ENCODE data around the gene ZBTB22. TPM values are rescaled to one million over a fixed set of nuclear protein-coding genes. Genes with fewer than 3 reads are reported as not detected.
"Not testable (repeated sequence)": the region's sequence is repeated elsewhere in the genome, so short reads cannot be mapped to it uniquely, and the experiment has no call there.

ZBTB22 gene, protein sequence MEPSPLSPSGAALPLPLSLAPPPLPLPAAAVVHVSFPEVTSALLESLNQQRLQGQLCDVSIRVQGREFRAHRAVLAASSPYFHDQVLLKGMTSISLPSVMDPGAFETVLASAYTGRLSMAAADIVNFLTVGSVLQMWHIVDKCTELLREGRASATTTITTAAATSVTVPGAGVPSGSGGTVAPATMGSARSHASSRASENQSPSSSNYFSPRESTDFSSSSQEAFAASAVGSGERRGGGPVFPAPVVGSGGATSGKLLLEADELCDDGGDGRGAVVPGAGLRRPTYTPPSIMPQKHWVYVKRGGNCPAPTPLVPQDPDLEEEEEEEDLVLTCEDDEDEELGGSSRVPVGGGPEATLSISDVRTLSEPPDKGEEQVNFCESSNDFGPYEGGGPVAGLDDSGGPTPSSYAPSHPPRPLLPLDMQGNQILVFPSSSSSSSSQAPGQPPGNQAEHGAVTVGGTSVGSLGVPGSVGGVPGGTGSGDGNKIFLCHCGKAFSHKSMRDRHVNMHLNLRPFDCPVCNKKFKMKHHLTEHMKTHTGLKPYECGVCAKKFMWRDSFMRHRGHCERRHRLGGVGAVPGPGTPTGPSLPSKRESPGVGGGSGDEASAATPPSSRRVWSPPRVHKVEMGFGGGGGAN
- total RNA-seq = 10 to 100 TPM in 3 of 4 donors, 1 to 10 TPM in 1; 8.5 to 17.5 (median 14.8) TPM

GRCh38 chr6:33317669-33318425 lies at the start of gene ZBTB22:
Gene ZBTB22, minus strand, starts transcription at chr6:33317744. Its CDS starts 828 bp downstream, at chr6:33316916.
- Histone ChIP-seq H3K27ac (peak within 1 kb of the TSS; percentile 85 to 93 (median 92)), H3K36me3 (peaks cover 19 to 43% (median 22%) of the 10 kb centered on the region in 3 donors), H3K27me3 (no peaks in the 10 kb centered on the region), H3K9me3 (no peaks in the 10 kb centered on the region), H3K4me1 (peaks cover 48 to 82% (median 61%) of the 10 kb centered on the region in 3 donors), H3K4me3 (peak within 1 kb of the TSS; percentile 45 to 76 (median 58))
- TF ChIP-seq, protein P1, sequence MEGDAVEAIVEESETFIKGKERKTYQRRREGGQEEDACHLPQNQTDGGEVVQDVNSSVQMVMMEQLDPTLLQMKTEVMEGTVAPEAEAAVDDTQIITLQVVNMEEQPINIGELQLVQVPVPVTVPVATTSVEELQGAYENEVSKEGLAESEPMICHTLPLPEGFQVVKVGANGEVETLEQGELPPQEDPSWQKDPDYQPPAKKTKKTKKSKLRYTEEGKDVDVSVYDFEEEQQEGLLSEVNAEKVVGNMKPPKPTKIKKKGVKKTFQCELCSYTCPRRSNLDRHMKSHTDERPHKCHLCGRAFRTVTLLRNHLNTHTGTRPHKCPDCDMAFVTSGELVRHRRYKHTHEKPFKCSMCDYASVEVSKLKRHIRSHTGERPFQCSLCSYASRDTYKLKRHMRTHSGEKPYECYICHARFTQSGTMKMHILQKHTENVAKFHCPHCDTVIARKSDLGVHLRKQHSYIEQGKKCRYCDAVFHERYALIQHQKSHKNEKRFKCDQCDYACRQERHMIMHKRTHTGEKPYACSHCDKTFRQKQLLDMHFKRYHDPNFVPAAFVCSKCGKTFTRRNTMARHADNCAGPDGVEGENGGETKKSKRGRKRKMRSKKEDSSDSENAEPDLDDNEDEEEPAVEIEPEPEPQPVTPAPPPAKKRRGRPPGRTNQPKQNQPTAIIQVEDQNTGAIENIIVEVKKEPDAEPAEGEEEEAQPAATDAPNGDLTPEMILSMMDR (IDR thresholded peaks at IDR 0.05) = peak in 1 of 6 experiments; percentile 27
- TF ChIP-seq POLR2A (IDR thresholded peaks at IDR 0.05) = peak in 1 of 4 donors; percentile 31
- peak; percentile 93 for DNase-seq
- WGBS, 2 donors = 1 to 3% methylated on average over 27 to 30 of the region's 44 CpGs
- intact Hi-C loops (cut with DNase I) = no loop called here

- no peak overlapping the region for H3K27ac ChIP-seq
- intact Hi-C loops (cut with DNase I) = no loop called here
- H3K9me3 ChIP-seq = no peaks in the 10 kb centered on the region
- H3K4me3 ChIP-seq = no peak overlapping the region
- WGBS, 2 donors = 69 to 83% methylated on average over 7 to 8 of the region's 8 CpGs
- no peaks in the 10 kb centered on the region for H3K4me1 ChIP-seq
- TF ChIP-seq, protein P1 (IDR thresholded peaks at IDR 0.05) = no peak
- no peak for TF ChIP-seq POLR2A (IDR thresholded peaks at IDR 0.05)
- H3K27me3 ChIP-seq = no peaks in the 10 kb centered on the region
- DNase-seq = no peak
- no peaks in the 10 kb centered on the region for H3K36me3 ChIP-seq
Measured at GRCh38 chr6:33367009-33367714, 49.6 kb upstream of the ZBTB22 start.

- H3K9me3 ChIP-seq; H3K4me1 ChIP-seq; DNase-seq; H3K36me3 ChIP-seq; H3K27me3 ChIP-seq; H3K4me3 ChIP-seq; intact Hi-C loops (cut with DNase I); H3K27ac ChIP-seq: not testable (repeated sequence)
- WGBS, 2 donors = 72 to 89% methylated on average over 4 to 5 of the region's 10 CpGs
Measured at GRCh38 chr6:33365206-33365971, 47.8 kb upstream of the ZBTB22 start.

- H3K27me3 ChIP-seq; DNase-seq; H3K27ac ChIP-seq; H3K4me1 ChIP-seq; H3K9me3 ChIP-seq; H3K4me3 ChIP-seq; H3K36me3 ChIP-seq; intact Hi-C loops (cut with DNase I): not testable (repeated sequence)
- WGBS, 2 donors = 42 to 51% methylated on average over 5 of the region's 8 CpGs
Measured at GRCh38 chr6:33364475-33365205, 47.1 kb upstream of the ZBTB22 start.

GRCh38 chr6:33363486-33363885 lies 45.9 kb upstream of the ZBTB22 start:
- H3K4me1 ChIP-seq; H3K36me3 ChIP-seq; H3K27ac ChIP-seq; H3K4me3 ChIP-seq; H3K9me3 ChIP-seq; DNase-seq; intact Hi-C loops (cut with DNase I): not testable (repeated sequence)
- H3K27me3 ChIP-seq = peaks cover 0 to 14% (median 0%) of the 10 kb centered on the region in 4 donors
- 85 to 88% methylated on average over 12 of the region's 12 CpGs for WGBS, 2 donors

Measured in esophagus squamous epithelium (tissue), 5 donors.